NCI-H1436 (cell line): ENCODE measurements around the gene DBN1.

Experiments used
- DNase-seq: peaks from one replicate; lab custom pipeline; 2025; lab: John Stamatoyannopoulos, UW

The DBN1 gene

DNA sequence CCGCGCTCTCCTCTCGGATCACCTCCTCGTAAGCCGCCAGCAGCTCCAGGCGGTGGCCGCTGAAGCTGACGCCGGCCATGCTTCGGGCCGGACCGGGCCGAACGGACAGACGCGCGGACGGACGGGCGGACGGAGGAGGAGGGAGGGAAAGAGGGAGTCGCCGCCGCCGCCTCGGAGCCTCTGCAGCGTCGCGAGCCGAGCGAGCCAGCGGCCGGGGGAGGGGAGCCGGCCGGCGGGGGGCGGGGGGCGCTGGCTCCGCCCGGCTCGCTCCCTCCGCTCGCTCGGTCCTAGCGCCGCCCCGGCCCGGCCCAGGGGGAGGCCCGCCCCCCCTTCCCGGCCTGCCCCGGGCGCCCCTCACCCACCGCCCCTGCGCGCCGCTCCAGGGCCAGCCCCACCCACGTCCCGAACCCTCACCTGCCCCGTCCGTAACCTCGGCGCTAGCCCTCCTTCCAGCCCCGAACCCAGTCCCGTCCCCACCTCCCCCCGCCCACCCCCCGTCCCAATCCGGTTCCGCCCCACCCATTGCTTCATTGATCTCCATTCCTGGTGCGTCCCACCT, at the start of gene DBN1:
DBN1 (minus strand) TSS at position 192 of the 559 bp plus-strand sequence; CDS start at position 79, 113 bp downstream.
- no peak for DNase-seq

- DNase-seq = no peak
These were observed 47.6 kb upstream of the DBN1 start for GRCh38 chr5:177520916-177521513.

GRCh38 chr5:177520271-177520670, 46.8 kb upstream of the DBN1 start:
- no peak for DNase-seq

DNA sequence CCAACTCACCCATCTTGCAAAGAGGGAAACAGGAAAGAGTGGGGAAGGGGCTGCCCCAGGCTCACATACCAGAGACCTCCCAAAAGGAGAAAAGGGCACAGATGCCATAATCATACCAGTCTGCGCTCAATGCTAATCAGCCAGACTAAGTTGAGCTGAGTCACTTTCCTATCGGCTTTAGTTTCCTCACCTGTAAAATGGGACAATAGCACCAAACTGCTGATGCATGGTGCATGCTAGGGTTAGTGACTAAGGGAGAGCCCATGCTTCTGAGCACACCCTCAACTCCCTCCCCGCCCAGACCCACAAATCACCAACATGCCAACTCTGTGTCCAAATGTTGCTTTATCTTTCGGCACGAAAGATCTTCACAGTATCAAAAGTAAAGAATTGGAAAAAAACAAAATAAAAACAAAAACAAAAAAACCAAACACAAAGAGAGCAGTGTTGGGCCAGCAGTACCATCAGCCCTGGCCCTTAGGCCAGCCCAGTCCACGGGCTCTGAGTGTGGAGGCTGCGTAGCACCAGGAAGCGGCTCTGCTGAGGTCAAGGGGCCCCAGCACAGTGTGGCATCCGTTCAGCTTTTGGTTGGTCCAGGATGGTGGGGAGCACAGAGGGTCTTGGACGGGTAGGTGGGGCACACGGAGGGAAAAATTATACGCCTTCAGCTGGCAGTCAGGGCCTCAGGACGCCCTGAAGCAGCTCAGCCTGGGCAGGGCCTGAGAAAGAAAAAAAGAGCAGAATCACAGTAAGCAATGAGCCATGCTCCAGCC, 46.2 kb upstream of the DBN1 start:
- no peak for DNase-seq

DNA sequence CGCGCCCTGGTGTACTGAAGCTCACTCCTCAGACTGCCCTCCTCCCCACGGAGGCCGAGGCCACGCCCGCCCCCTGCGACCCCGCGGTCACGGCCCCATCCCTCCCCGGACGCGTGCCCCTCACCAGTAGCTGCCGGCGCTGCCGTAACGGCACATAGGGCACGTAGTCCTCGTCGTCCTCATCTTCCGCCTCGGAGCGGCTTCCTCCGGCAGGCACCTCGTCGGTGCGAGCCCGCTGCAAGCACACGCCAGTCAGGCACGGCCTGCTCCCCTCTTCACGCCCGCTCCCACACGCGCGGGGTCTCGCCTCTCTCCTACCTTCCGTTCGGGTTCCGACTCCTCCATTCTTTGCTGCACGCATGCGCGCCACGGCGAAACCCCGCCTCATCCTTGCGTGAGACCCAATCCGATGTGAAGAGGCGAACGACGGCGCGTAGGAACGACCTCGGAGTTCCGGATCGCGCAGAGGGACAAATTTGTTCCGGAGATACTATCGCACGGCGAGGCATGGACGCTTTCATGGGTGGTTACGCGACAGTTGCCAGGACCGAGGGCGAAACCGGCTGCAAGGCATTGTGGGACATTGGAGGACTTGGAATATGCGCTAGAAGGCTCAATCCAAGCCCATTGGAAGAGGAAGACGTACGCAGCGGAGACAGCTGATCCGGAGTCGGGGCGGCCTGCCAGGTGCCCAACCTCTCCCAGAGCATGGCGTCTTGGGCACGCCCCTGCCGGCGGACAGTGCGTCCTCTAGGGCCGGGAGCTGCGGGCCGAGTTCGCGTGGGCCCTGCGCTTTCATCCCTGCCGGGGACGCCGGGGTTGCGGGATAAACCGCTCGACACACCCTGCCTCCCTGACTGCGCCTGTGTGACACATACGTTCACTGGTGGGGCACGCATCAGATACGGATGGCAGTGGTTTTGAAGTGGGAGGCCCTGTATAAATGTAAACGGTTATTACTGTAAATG, 43.5 kb upstream of the DBN1 start, which contains the start of gene DDX41:
DDX41 (minus strand) TSS at position 361 of the 968 bp plus-strand sequence; CDS start at position 345, 16 bp downstream.
- peak; percentile 79 for DNase-seq

- no peak for DNase-seq
These were observed 42.1 kb upstream of the DBN1 start for GRCh38 chr5:177515580-177515979.

- no peak for DNase-seq
These were observed 41.1 kb upstream of the DBN1 start for GRCh38 chr5:177514541-177514940.

DNA sequence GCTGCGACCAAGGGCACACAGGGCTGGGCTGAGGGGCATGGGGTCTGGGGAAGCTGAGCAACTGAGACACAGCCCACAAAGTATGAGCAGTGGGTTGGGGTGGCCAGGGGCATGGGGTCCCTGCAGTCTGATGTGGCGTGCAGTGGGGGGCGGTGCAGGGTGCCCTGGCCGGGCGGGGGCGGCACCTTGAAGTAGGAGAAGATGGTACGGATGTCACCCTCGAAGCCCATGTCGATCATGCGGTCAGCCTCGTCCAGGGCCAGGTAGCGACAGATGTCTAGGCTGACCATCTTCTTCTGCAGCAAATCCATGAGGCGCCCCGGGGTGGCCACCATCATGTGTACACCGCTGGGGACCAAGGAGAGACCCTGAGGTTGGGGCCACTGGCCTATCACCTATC, 40.1 kb upstream of the DBN1 start:
- no peak for DNase-seq

DNA sequence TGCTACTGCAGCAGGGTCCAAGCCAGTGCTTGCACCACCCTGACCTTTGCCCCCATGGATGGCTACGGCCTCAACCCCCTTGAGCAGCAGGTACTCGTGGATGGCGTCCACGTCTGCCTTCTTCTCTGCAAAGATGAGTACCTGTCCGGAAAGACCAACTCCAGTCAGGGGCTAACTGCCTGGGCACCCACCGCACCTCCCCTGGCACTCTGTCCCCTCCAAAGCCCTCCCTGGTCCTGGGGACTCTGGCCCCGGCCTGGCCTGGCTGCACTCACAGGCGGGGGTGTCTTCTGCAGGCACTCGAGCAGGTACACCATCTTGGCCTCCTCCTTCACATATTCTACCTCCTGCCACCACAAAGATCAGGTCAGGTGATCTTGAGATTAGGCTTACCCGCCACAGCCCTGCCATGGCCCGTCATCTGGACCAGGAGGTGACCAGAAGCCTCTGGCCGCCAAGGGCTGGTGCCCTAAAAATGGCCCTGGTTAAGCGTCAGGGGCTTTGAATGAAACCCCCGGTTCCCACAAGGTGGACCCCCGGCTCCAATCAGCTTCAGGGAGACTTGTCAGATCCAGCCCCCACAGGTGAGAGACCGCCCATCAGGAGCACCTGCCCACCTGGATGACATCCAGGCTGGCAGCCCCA, 39.4 kb upstream of the DBN1 start:
- no peak for DNase-seq

DNA sequence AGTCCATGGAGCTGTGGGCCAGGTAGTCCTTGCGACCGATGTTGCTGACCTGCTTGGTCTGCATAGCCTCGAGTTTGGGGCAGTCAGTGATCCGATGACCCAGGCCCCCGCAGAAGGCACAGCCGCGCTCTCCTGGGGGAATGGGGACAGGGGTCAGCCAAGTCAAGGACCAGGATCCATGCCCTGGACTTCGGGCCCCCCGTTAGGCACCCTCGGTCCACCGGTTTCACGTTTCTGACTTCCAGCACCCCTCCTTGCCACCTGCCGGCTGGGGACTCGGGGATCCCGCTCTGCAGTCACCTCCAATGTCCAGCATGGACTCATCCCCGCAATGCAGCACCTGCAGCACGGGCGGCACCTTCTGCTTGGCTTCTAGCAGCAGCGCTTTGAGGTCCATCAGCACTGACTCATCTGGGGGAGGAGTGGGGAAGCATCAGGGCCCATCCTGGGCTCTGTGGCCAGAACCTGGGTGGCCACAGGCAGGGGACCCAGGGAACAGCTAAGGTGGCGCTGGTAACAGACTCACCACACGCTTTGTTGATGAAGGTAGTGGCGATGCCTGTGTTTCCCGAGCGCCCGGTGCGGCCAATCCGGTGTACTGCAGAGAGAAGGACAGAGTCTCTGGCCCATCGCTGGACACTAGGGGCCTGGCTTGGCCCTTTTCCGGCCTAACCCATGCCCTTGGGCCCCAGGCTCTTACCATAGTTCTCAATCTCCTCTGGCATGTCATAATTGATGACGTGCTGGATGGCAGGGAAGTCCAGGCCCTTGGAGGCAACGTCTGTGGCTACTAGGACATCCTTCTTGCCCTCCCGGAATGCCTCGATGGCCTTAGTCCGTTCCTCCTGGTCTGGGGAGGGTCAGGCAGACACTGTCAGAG, 38.6 kb upstream of the DBN1 start:
- no peak for DNase-seq

DNA sequence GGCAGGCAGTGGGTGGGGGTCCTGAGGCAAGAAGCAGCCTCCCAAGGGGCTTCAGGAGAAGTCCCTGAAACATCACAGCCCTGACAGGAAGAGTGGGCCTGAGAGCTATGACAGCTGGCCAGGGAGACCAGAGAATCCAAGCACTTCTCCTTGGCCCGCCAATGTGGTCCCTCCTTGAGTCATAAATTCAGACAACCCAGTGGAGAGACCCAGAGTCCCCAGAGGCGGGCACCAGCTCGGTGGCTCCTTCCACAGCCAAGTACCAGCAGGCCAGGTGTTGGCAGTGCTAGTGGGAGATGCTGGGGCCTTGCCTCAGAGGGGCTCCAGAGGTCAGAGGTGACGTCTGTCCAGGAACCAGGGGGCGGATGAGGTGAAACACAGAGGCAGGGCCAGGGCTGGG, 37.7 kb upstream of the DBN1 start:
- DNase-seq = no peak

- DNase-seq = no peak
These were observed 37.2 kb upstream of the DBN1 start for GRCh38 chr5:177510567-177511053.

GRCh38 chr5:177509991-177510566, 36.6 kb upstream of the DBN1 start:
- no peak for DNase-seq

- no peak for DNase-seq
These were observed 36.0 kb upstream of the DBN1 start, which contains the start of gene DOK3 for GRCh38 chr5:177509381-177509951. DOK3 (minus strand) TSS chr5:177509826; CDS start chr5:177509540, 286 bp downstream.

- no peak for DNase-seq
These were observed 35.4 kb upstream of the DBN1 start for GRCh38 chr5:177508837-177509236.

- no peak for DNase-seq
These were observed 34.8 kb upstream of the DBN1 start for GRCh38 chr5:177508221-177508611.

GRCh38 chr5:177507596-177508220, 34.3 kb upstream of the DBN1 start:
- no peak for DNase-seq

- no peak for DNase-seq
These were observed 33.7 kb upstream of the DBN1 start for GRCh38 chr5:177507165-177507564.

DNA sequence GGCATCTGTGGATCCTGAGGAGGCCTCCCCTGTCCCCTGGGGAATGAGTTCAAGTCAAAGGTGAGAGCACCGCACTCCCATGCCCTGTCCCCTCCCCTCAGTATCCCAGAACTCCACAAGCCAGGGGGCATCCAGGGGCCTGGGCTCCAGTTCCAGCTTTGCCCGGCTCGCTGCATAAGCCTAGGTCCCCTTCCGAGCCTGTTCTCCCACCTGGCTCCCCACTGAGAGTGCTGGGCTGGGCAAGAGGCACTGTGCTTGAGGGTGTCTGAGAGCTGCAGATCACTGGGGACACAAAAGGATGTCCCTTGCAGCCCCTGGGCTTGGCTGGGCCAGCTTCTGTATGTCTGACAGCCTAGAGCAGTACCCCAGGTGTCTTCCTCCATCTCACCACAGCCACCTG, 31.6 kb upstream of the DBN1 start:
- DNase-seq = no peak
